OCI-LY3 (cell line): ENCODE data around the gene ARID5B.

Experiments
- CTCF ChIP-seq: fragments of 200-600, 300-600 bp; sonication (generic); IDR thresholded peaks from 2 replicates; pipeline ENCODE4 v1.5.1; 2014; ENCODE audit warnings: antibody characterized with exemption, low read length, low read depth
- EZH2phosphoT487 ChIP-seq: fragments of 200-600 bp; shearing (Covaris generic); IDR thresholded peaks from 2 replicates; pipeline ENCODE4 v1.6.1; 2018; ENCODE audit warnings: antibody characterized with exemption, mixed run types, low read depth

GRCh38 chr10:62000037-62000603 is 98.6 kb downstream of the ARID5B start:
- no peak for TF ChIP-seq CTCF
- no peak for TF ChIP-seq EZH2phosphoT487
